HepG2 (cell line): ENCODE data around the gene MICALL2. TPM values are rescaled to one million over a fixed set of nuclear protein-coding genes. Genes with fewer than 3 reads are reported as not detected.
A peak's percentile ranks its signal among the peaks of the same experiment; 100 is the strongest.

Experiments used
- ETV5 ChIP-seq: IDR thresholded peaks from 2 replicates; pipeline ENCODE4 v1.6.1; 2018; ENCODE audit warnings: missing biosample characterization, missing genetic modification reagents, inconsistent platforms, borderline replicate concordance
- HOXA5 ChIP-seq: sonication (generic); formaldehyde crosslinking; IDR thresholded peaks from 2 replicates; pipeline ENCODE4 v1.4.0; 2020; ENCODE audit warnings: missing genetic modification reagents
- ISL2 ChIP-seq: sonication (generic); formaldehyde crosslinking; IDR thresholded peaks from 2 replicates; pipeline ENCODE4 v1.5.0; 2020; ENCODE audit warnings: missing genetic modification reagents
- MIXL1 ChIP-seq: IDR thresholded peaks from 2 replicates; pipeline ENCODE4 v1.6.1; 2016
- POGZ ChIP-seq: sonication (generic); formaldehyde crosslinking; IDR thresholded peaks from 2 replicates; pipeline ENCODE4 v1.4.0; 2020; ENCODE audit warnings: mild to moderate bottlenecking, missing genetic modification reagents
- POLR2A ChIP-seq, 2 experiments: IDR thresholded peaks; 2 replicates each; pipeline ENCODE4 v1.6.1; 2011; ENCODE audit warnings: low read depth in 2 of 2, low read length in 2 of 2, mild to moderate bottlenecking in 1 of 2, moderate library complexity in 1 of 2; ENCODE audit not compliant: insufficient read depth in 1 of 2
- REL ChIP-seq: sonication (generic); formaldehyde crosslinking; conservative IDR thresholded peaks from 2 replicates; pipeline ENCODE4 v1.8.0; 2022; ENCODE audit warnings: mild to moderate bottlenecking, missing genetic modification reagents, moderate library complexity
- REST ChIP-seq, 2 experiments: IDR thresholded peaks; 2 replicates each; pipeline ENCODE4 v1.6.1; 2011 to 2012; ENCODE audit warnings: low read length in 2 of 2, borderline replicate concordance in 1 of 2, low read depth in 1 of 2, mild to moderate bottlenecking in 1 of 2, moderate library complexity in 1 of 2
- SETDB1 ChIP-seq: sonication (generic); formaldehyde crosslinking; IDR thresholded peaks from 2 replicates; pipeline ENCODE4 v1.5.1; 2020; ENCODE audit warnings: missing genetic modification reagents, mild to moderate bottlenecking, borderline replicate concordance
- SP2 ChIP-seq: sonication (generic); formaldehyde crosslinking; IDR thresholded peaks from 2 replicates; pipeline ENCODE4 v1.5.1; 2020; ENCODE audit warnings: mild to moderate bottlenecking, missing genetic modification reagents
- ZNF432 ChIP-seq: sonication (generic); formaldehyde crosslinking; IDR thresholded peaks from 2 replicates; pipeline ENCODE4 v1.5.0; 2020; ENCODE audit warnings: missing genetic modification reagents, mild to moderate bottlenecking, borderline replicate concordance
- ZNF547 ChIP-seq: sonication (generic); formaldehyde crosslinking; IDR thresholded peaks from 2 replicates; pipeline ENCODE4 v1.5.1; 2020; ENCODE audit warnings: mild to moderate bottlenecking, missing genetic modification reagents
- ZNF691 ChIP-seq: sonication (generic); formaldehyde crosslinking; IDR thresholded peaks from 2 replicates; pipeline ENCODE4 v1.4.0; 2020; ENCODE audit warnings: missing genetic modification reagents, low read depth, mild to moderate bottlenecking, borderline replicate concordance
- ZNF713 ChIP-seq: sonication (generic); formaldehyde crosslinking; IDR thresholded peaks from 2 replicates; pipeline ENCODE4 v1.4.0; 2020; ENCODE audit warnings: mild to moderate bottlenecking, missing genetic modification reagents
- ZNF720 ChIP-seq: sonication (generic); formaldehyde crosslinking; IDR thresholded peaks from 2 replicates; pipeline ENCODE4 v1.4.0; 2020; ENCODE audit warnings: missing genetic modification reagents
- ZNF883 ChIP-seq: sonication (generic); formaldehyde crosslinking; IDR thresholded peaks from 2 replicates; pipeline ENCODE4 v1.5.1; 2020; ENCODE audit warnings: mild to moderate bottlenecking, missing genetic modification reagents; ENCODE audit errors: not compliant biosample characterization
- polyA plus RNA-seq, 8 experiments: library from polyadenylated mRNA; depleted of rRNA in 3 of 8; stranded (reverse) in 7 of 8; unstranded in 1 of 8; fragments of >200 nt; fragmentation: Illumina TruSeq in 4 of 8; extraction: Trizol in 4 of 8; gene quantifications; 2 replicates each; pipeline versions ENCODE4 v1.2.1 to v1.2.3, GENCODE V29; 2011 to 2016; ENCODE audit warnings: low read depth in 4 of 8, missing spikeins in 1 of 8, mixed read lengths in 1 of 8; ENCODE audit not compliant: insufficient read depth in 1 of 8
- total RNA-seq, 5 experiments: library from RNA; depleted of rRNA; stranded (reverse); fragments of >200 nt; fragmentation: Illumina TruSeq; extraction: Trizol; gene quantifications; 2 replicates each; pipeline ENCODE4 v1.2.3, GENCODE V29; 2016; ENCODE audit warnings: low read depth in 1 of 5
- TF ChIP-seq, protein P1 (sequence below): sonication (generic); formaldehyde crosslinking; conservative IDR thresholded peaks from 2 replicates; pipeline ENCODE4 v1.4.0; 2020; ENCODE audit warnings: missing genetic modification reagents
- TF ChIP-seq, protein P2 (sequence below): sonication (generic); formaldehyde crosslinking; IDR thresholded peaks from 2 replicates; pipeline ENCODE4 v1.8.0; 2023; ENCODE audit warnings: mild to moderate bottlenecking, missing genetic modification reagents

Gene MICALL2
- total and polyA plus RNA-seq, 2 of the 13 experiments (the other 11 are each of a cell fraction or from before 2014, with no cell fraction given) = 5.8 to 12.4 TPM

- TF ChIP-seq POGZ = no peak
- no peak for TF ChIP-seq ZNF720 (CRISPR knock-in tag)
- no peak for TF ChIP-seq REST (IDR thresholded peaks at IDR 0.05; ENCODE audit: borderline replicate concordance in 1 of 2, low read depth in 1 of 2, low read length in 2 of 2)
- TF ChIP-seq ZNF547 (CRISPR knock-in tag) = no peak
- no peak for TF ChIP-seq ZNF432 (CRISPR knock-in tag)
- TF ChIP-seq ISL2 (CRISPR knock-in tag) = 0 out of 2 replicates have a peak, but pooled peaks have one; percentile 28
- TF ChIP-seq ZNF691 = no peak; the same call in 1 of the 2 replicates
- peak; percentile 50; the same call in 1 of the 2 replicates for TF ChIP-seq ETV5 (CRISPR knock-in tag)
- TF ChIP-seq ZNF713 = no peak
- TF ChIP-seq REL (CRISPR knock-in tag) = no peak
- TF ChIP-seq ZNF883 = no peak
- TF ChIP-seq, protein P1, sequence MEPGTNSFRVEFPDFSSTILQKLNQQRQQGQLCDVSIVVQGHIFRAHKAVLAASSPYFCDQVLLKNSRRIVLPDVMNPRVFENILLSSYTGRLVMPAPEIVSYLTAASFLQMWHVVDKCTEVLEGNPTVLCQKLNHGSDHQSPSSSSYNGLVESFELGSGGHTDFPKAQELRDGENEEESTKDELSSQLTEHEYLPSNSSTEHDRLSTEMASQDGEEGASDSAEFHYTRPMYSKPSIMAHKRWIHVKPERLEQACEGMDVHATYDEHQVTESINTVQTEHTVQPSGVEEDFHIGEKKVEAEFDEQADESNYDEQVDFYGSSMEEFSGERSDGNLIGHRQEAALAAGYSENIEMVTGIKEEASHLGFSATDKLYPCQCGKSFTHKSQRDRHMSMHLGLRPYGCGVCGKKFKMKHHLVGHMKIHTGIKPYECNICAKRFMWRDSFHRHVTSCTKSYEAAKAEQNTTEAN = no peak; the same call in 1 of the 2 replicates
- TF ChIP-seq, protein P2, sequence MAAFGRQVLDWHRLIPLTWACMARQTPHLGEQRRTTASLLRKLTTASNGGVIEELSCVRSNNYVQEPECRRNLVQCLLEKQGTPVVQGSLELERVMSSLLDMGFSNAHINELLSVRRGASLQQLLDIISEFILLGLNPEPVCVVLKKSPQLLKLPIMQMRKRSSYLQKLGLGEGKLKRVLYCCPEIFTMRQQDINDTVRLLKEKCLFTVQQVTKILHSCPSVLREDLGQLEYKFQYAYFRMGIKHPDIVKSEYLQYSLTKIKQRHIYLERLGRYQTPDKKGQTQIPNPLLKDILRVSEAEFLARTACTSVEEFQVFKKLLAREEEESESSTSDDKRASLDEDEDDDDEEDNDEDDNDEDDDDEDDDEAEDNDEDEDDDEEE = no peak
- no peak for TF ChIP-seq SETDB1 (CRISPR knock-in tag)
- TF ChIP-seq POLR2A (IDR thresholded peaks at IDR 0.05; ENCODE audit: insufficient read depth in 1 of 2, low read depth in 2 of 2, low read length in 2 of 2) = peak; percentile 52; a peak in 1 of 4 replicates
- no peak for TF ChIP-seq MIXL1 (CRISPR knock-in tag)
- no peak for TF ChIP-seq HOXA5 (CRISPR knock-in tag)
- TF ChIP-seq SP2 = no peak
Measured at GRCh38 chr7:1428941-1429501, 30.2 kb downstream of the MICALL2 start (continued).
